Osteoblast (primary cell): Measurements from ENCODE around the gene IMPACT. TPM values are rescaled to one million over a fixed set of nuclear protein-coding genes. Genes with fewer than 3 reads are reported as not detected.
A peak's percentile ranks its signal among the peaks of the same experiment; 100 is the strongest.

Experiments
- DNase-seq: peaks from one replicate; pipeline ENCODE4 v3.0.0; 2011; ENCODE audit warnings: low spot score, mixed read lengths; ENCODE audit not compliant: insufficient read length; ENCODE audit errors: missing footprints
- H2AFZ ChIP-seq: 2 replicates; pipeline ENCODE4 v1.6.0; 2011; ENCODE audit warnings: mild to moderate bottlenecking, low read length
- H3K27ac ChIP-seq: 2 replicates; pipeline ENCODE4 v1.5.1; 2011; ENCODE audit warnings: mild to moderate bottlenecking, low read depth, low read length, moderate library complexity
- H3K27me3 ChIP-seq: 2 replicates; pipeline ENCODE4 v1.6.0; 2012; ENCODE audit warnings: mild to moderate bottlenecking, control low read depth, inconsistent platforms, low read length, moderate library complexity; ENCODE audit not compliant: insufficient read depth
- H3K36me3 ChIP-seq: 2 replicates; pipeline ENCODE4 v1.5.1; 2011; ENCODE audit warnings: mild to moderate bottlenecking, low read length, control low read depth, moderate library complexity; ENCODE audit not compliant: insufficient read depth
- H3K4me1 ChIP-seq: 2 replicates; pipeline ENCODE4 v1.5.1; 2011; ENCODE audit warnings: mild to moderate bottlenecking, low read length, control low read depth, moderate library complexity; ENCODE audit not compliant: insufficient read depth
- H3K4me2 ChIP-seq: 2 replicates; pipeline ENCODE4 v1.6.0; 2011; ENCODE audit warnings: mild to moderate bottlenecking, low read length; ENCODE audit not compliant: insufficient read depth
- H3K4me3 ChIP-seq: fragments of 200-600 bp; sonication (generic); 3 replicates; pipeline ENCODE4 v1.5.1; 2012; ENCODE audit warnings: mild to moderate bottlenecking, low read length, inconsistent platforms; ENCODE audit not compliant: insufficient read depth
- H3K79me2 ChIP-seq: 2 replicates; pipeline ENCODE4 v1.6.0; 2012; ENCODE audit warnings: mild to moderate bottlenecking, low read length, control low read depth, inconsistent platforms; ENCODE audit not compliant: insufficient read depth
- H3K9me3 ChIP-seq: 2 replicates; pipeline ENCODE4 v1.5.1; 2011; ENCODE audit warnings: low read depth, low read length, control low read depth
- H4K20me1 ChIP-seq: 2 replicates; pipeline ENCODE4 v1.6.0; 2012; ENCODE audit warnings: mild to moderate bottlenecking, low read length, control low read depth; ENCODE audit not compliant: insufficient read depth
- CTCF ChIP-seq: IDR thresholded peaks from 2 replicates; pipeline ENCODE4 v1.5.1; 2011; ENCODE audit warnings: mild to moderate bottlenecking, low read depth, low read length, moderate library complexity; ENCODE audit errors: extremely low read depth
- total RNA-seq: library from RNA; depleted of rRNA; stranded (reverse); fragments of >200 nt; gene quantifications from 2 replicates; pipeline ENCODE4 v1.2.3, GENCODE V29; 2012

The IMPACT gene
- total RNA-seq, 1 donor: 34.7 TPM

GRCh38 chr18:24395049-24395795, 31.2 kb upstream of the IMPACT start:
- Histone ChIP-seq H3K27me3 (no peaks in the 10 kb centered on the region), H3K27ac (no peak overlapping the region), H3K79me2 (peaks cover 11% of the 10 kb centered on the region), H3K36me3 (no peaks in the 10 kb centered on the region), H4K20me1 (no peaks in the 10 kb centered on the region), H2AFZ (no peak overlapping the region), H3K4me2 (no peak overlapping the region), H3K4me1 (peaks cover 17% of the 10 kb centered on the region), H3K9me3 (no peaks in the 10 kb centered on the region), H3K4me3 (no peak overlapping the region)
- no peak for DNase-seq
- no peak for TF ChIP-seq CTCF

- peak overlapping the region; percentile 98 for H3K4me2 ChIP-seq
- H3K9me3 ChIP-seq: no peaks in the 10 kb centered on the region
- H2AFZ ChIP-seq: no peak overlapping the region
- no peak for DNase-seq
- no peaks in the 10 kb centered on the region for H3K27me3 ChIP-seq
- no peak overlapping the region for H3K27ac ChIP-seq
- peaks cover 8% of the 10 kb centered on the region for H3K79me2 ChIP-seq
- H3K4me3 ChIP-seq: no peak overlapping the region
- TF ChIP-seq CTCF: no peak
- H4K20me1 ChIP-seq: no peaks in the 10 kb centered on the region
- H3K36me3 ChIP-seq: no peaks in the 10 kb centered on the region
- H3K4me1 ChIP-seq: peaks cover 17% of the 10 kb centered on the region
Observed at GRCh38 chr18:24396082-24396633, 30.3 kb upstream of the IMPACT start.

GRCh38 chr18:24397131-24397693, 29.3 kb upstream of the IMPACT start:
- Histone ChIP-seq H3K4me1 (peaks cover 17% of the 10 kb centered on the region), H3K79me2 (peaks cover 7% of the 10 kb centered on the region), H2AFZ (peak overlapping the region; percentile 93), H3K4me2 (peak overlapping the region; percentile 98), H3K4me3 (peak overlapping the region; percentile 82), H3K9me3 (no peaks in the 10 kb centered on the region), H4K20me1 (no peaks in the 10 kb centered on the region), H3K27ac (peak overlapping the region; percentile 66), H3K27me3 (no peaks in the 10 kb centered on the region), H3K36me3 (no peaks in the 10 kb centered on the region)
- no peak for TF ChIP-seq CTCF
- DNase-seq: peak; percentile 79
